GM12891 (cell line): ENCODE results near the gene TXNDC16.

ENCODE experiments used
- DNase-seq: peaks from one replicate; pipeline ENCODE4 v3.0.0; 2011; ENCODE audit warnings: low spot score; ENCODE audit not compliant: insufficient read length
- FAIRE-seq: peaks from 2 replicates; lab custom pipeline; 2011; peaks lifted over from hg19 to GRCh38; lab: Jason Lieb, UNC
- PAX5 ChIP-seq: IDR thresholded peaks from 2 replicates; pipeline ENCODE4 v1.6.1; 2011; ENCODE audit warnings: low read length, moderate library complexity, mild to moderate bottlenecking; ENCODE audit not compliant: insufficient read depth, severe bottlenecking
- POLR2A ChIP-seq: IDR thresholded peaks from 2 replicates; pipeline ENCODE4 v1.6.1; 2011; ENCODE audit warnings: low read depth, low read length, control low read depth
- POLR2AphosphoS5 ChIP-seq: IDR thresholded peaks from 2 replicates; pipeline ENCODE4 v1.6.1; 2011; ENCODE audit warnings: low read depth, low read length, control low read depth
- POU2F2 ChIP-seq: IDR thresholded peaks from 2 replicates; pipeline ENCODE4 v1.6.1; 2011; ENCODE audit warnings: low read depth, mild to moderate bottlenecking, control low read depth, low read length, moderate library complexity
- SPI1 ChIP-seq: IDR thresholded peaks from 2 replicates; pipeline ENCODE4 v1.6.1; 2011; ENCODE audit warnings: low read depth, low read length, control low read depth
- TAF1 ChIP-seq: IDR thresholded peaks from 2 replicates; pipeline ENCODE4 v1.6.1; 2011; ENCODE audit warnings: low read depth, low read length, control low read depth

The TXNDC16 gene

GRCh38 chr14:52399921-52400595, 152.2 kb downstream of the TXNDC16 start:
- FAIRE-seq: no peak
- DNase-seq: no peak
- TF ChIP-seq POU2F2: no peak
- TF ChIP-seq TAF1: no peak
- TF ChIP-seq SPI1: no peak
- TF ChIP-seq POLR2A: no peak
- TF ChIP-seq PAX5: no peak
- TF ChIP-seq POLR2AphosphoS5: no peak

- TF ChIP-seq POU2F2 (no peak), POLR2A (no peak), PAX5 (no peak), POLR2AphosphoS5 (no peak), TAF1 (no peak), SPI1 (no peak)
- FAIRE-seq: no peak
These were observed 153.2 kb downstream of the TXNDC16 start for GRCh38 chr14:52399104-52399503.

GRCh38 chr14:52397844-52398243, 154.5 kb downstream of the TXNDC16 start:
- FAIRE-seq: no peak
- TF ChIP-seq TAF1 (no peak), POLR2AphosphoS5 (no peak), PAX5 (no peak), POLR2A (no peak), POU2F2 (no peak), SPI1 (no peak)
- no peak for DNase-seq

More at GRCh38 chr14:52399104-52399503, 153.2 kb downstream of the TXNDC16 start:
- DNase-seq: no peak

- no peak for DNase-seq
- TF ChIP-seq POU2F2 (no peak), SPI1 (no peak), POLR2A (no peak), POLR2AphosphoS5 (no peak), TAF1 (no peak), PAX5 (no peak)
- FAIRE-seq: no peak
These were observed 156.6 kb downstream of the TXNDC16 start for GRCh38 chr14:52395728-52396127.

GRCh38 chr14:52391881-52392615, 160.3 kb downstream of the TXNDC16 start:
- no peak for DNase-seq
- TF ChIP-seq POLR2A (no peak), TAF1 (no peak), SPI1 (no peak), PAX5 (no peak), POU2F2 (no peak), POLR2AphosphoS5 (no peak)
- FAIRE-seq: no peak
